ENCODE measurements around the gene OBP2B.
A peak's percentile ranks its signal among the peaks of the same experiment; 100 is the strongest.
"Not testable (repeated sequence)": the region's sequence is repeated elsewhere in the genome, so short reads cannot be mapped to it uniquely, and the experiment has no call there.

Gene OBP2B

GRCh38 chr9:133205996-133206931, 2.8 kb downstream of the OBP2B start:
- intact Hi-C loops (cut with DNase I): no loop called here
- peak in 1 of 42 donors; percentile 32 for DNase-seq

DNA sequence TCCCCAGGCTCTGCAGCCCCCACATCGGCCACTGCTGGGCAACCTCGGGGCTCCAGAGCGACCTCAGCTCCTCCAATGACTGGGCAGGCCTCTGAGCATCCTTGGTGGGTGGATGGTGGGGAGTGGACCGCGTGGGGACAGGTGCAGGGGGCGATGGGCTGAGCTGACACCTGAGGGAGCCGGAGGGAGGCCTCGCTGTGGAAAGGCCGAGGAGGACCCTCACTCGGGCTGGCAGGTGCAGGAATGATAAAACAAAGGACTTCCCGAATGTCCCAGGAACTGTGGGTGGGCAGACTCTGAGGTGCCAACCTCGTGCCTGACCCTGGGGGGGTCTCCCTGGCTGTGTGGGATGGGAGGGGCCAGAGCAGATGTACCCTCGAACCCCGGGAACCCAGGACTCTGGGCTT, 3.6 kb downstream of the OBP2B start:
- intact Hi-C loops (cut with DNase I): not testable (repeated sequence)

GRCh38 chr9:133204993-133205336, 4.1 kb downstream of the OBP2B start:
- intact Hi-C loops (cut with DNase I): no loop called here
- DNase-seq: no peak

More for the DNA sequence above, 3.6 kb downstream of the OBP2B start:
- DNase-seq: not testable (repeated sequence)

- intact Hi-C loops (cut with DNase I): no loop called here
- DNase-seq: peak in 1 of 42 donors; percentile 10
These were observed 4.6 kb downstream of the OBP2B start for GRCh38 chr9:133204335-133204992.

- DNase-seq: no peak
- intact Hi-C loops (cut with DNase I): no loop called here
These were observed 5.5 kb downstream of the OBP2B start for GRCh38 chr9:133203506-133204075.

DNA sequence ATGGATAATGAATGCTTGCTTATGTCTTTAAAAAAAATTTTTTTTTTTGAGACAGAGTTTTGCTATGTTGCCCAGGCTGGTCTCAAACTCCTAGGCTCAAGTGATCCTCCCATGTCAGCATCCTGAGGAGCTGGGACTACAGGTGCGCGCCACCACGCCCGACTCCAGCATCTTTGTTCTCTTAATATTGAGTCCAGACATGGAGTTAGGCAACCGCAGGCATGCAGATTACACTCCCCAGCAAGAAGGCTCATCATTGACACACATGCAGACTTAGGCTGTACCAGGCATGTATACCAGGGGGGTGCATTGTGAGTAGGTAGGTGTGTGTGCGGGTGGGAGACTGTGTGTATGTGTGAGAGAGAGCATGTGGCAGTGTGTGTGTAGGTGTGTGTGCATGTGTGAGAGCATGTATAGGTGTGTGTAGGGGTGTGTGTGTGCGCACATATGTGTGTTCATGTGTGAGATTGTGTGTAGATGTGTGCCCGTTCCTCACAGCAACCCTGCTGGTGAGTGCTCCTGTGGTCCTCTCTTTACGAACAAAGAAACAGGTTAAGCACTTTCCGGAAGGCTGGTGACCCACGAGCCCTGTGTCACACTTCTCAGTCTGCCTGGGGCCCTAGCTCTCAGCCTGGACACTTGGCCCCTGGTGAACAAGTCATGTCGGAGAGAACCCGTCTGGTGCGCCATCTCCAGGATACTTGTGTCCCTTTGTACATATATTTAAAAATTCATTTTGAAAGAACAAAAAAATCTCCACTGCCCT, 6.2 kb downstream of the OBP2B start:
- DNase-seq: peak in 1 of 42 donors; percentile 37

DNA sequence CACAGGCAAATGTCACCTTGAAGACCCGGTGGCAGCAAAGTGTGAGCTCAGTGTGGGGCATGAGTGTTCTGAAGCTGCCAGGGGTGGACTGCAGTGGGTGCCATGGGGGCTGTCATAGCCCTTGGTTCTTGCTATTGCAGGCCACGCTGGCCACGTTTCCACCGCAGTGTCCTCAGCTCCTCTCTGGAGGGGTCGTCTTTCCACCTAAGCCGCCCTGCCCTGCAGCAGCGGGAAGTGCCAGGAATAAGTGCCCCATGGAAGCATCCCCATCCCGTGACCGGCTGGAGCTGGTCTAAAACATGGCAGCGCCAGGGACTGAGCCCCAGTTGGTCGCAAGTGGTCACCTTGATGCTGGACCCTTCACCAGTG, 6.9 kb downstream of the OBP2B start:
- intact Hi-C loops (cut with DNase I): no loop called here
- DNase-seq: no peak

More for the DNA sequence above, 6.2 kb downstream of the OBP2B start:
- intact Hi-C loops (cut with DNase I): no loop called here

- intact Hi-C loops (cut with DNase I): no loop called here
- DNase-seq: no peak
These were observed 7.5 kb downstream of the OBP2B start for GRCh38 chr9:133201424-133202144.

DNA sequence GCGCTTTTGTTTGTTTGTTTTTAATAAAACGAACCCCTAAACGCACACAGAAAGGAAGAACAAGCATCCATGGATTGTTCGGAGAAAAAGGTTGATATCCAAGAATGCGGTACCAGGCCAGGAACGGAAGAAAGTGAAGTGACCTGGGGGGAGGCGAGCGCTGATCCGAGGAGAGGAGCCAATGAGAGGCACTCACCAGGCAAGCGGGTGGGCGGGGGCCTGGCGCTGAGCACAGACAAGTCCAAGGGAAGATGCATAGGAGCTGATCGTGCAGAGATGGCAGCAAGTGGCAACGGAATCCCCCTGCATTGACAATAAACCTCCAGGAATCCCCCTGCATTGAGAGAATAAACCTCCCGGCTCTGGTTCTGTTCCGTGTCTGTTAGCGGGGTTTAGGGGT, 8.4 kb downstream of the OBP2B start:
- DNase-seq: no peak
- intact Hi-C loops (cut with DNase I): no loop called here

DNA sequence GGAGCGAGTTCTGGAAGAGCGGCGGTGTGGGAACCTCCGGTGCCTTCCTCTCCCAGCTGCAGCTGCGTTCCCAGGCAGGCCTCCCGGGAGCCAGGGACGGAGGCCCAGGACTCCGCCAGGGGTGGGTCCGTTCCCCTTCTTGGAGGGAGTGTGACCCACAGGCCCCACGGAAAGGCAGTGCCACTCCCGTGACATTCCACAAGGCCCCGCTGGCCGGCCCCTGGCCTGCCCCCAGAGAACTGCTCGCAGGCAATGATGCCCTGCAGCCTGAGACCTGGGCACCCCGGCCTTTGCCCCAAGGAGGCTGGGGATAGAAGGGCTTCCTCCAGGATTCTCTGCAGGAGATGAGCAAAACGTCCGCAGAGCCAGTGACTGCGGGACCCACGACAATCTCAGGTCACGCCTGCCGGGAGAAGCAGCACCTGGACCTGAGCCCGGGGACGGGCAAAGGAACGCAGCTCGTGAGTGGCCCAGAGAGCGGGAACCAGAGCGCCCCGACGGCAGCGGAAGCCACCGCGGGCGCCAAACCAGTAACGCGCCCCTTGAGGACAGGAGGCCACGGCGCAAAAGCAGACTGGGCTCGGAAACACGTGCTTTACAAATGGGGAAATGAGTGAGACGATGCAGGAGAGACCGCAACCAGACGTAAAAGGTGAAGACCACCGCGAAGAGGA, 9.3 kb downstream of the OBP2B start:
- peak in 16 of 42 donors; percentile 7 to 57 (median 39) for DNase-seq
- intact Hi-C loops (cut with DNase I): no loop called here

DNA sequence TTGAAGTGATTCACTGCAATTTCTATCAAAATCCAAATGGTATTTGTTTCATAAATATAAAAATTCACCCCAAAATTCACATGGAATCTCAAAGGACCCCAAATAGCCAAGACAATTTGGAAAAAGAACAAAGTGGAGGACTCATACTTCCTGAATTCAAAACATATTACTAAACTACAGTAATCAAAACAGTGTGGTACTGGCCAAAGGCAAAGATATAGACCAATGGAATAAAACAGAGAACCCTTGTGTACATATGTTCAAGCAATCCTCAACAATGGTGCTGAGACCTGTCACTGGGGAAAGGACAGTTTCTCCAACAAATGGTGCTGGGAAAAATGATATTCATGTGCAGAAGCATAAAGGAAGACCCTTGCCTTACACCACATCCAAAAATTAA, 14.0 kb downstream of the OBP2B start:
- no peak for DNase-seq
- intact Hi-C loops (cut with DNase I): no loop called here

GRCh38 chr9:133194597-133194996, 14.5 kb downstream of the OBP2B start:
- DNase-seq: no peak
- intact Hi-C loops (cut with DNase I): no loop called here

- intact Hi-C loops (cut with DNase I): no loop called here
- DNase-seq: no peak
These were observed 17.1 kb downstream of the OBP2B start for GRCh38 chr9:133191989-133192388.

DNA sequence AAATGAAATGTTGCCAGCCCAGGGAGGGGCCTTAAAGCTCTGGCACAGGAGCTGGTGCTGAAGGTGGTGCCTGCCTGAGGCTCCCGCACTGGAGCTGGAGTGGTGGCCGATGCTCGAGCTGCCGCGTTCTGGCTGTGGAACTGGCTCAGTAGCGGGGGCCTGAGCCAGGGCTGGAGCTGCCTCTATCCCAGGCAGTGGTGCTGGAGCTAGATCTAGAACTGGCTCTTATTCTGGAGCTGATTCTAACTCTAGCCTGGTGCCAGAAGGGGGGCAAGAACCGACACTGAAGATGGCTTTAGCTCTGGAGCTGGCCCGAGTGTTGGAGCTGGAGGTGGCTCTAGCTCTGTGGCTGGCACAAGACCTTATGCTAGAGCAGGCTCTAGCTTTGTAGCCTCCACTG, 19.2 kb downstream of the OBP2B start:
- peak in 1 of 42 donors; percentile 7 for DNase-seq

GRCh38 chr9:133188843-133189180, 20.2 kb downstream of the OBP2B start:
- DNase-seq: peak in 1 of 42 donors; percentile 5

More for the DNA sequence above, 19.2 kb downstream of the OBP2B start:
- intact Hi-C loops (cut with DNase I): loop anchor here (5.0 kb wide), 1 partner anchor 297 kb away; no protein-coding TSS in a partner anchor

DNA sequence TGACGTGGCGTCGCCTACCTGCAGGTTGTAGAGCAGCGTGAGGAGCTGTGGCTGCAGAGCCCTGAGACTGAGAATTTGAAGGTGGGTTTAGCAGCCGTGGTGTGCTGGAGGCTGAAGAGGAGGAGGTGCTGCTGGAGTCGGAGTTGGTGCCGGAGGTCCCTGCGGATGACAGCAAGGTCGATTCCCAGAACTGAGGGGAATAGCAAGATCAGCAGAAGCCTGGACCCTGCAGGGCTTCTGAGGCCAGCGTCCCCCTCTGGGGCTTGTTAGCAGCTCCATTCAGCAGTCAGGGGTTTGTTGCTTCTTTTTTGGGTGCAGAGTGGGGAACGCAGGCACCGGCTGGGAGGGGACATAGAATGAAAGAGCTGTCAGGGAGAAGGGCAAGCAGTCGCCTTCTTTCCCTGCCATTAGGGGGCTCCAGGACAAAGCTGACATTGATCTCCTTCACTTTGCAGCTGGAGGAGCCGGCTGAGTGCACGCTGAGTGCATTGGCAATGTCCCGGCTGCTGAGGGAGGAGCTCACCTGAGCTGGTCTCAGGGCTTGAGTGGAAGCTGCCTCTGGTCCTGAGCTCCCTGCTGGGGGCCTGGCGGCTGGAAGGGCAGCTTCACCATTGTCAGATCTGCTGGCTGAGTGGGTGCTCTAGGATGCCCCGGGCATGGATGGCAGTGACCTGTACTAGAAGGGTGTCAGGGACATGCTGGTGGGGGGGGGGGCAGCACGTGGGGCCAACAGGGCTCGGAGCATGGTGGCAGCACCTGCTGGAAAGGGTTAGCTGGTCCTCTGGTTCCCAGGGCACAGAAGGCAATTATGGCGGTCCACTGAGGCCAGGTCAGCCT, 20.8 kb downstream of the OBP2B start:
- DNase-seq: peak in 16 of 42 donors; percentile 19 to 54 (median 27)
- intact Hi-C loops (cut with DNase I): loop anchor here (5.0 kb wide), 1 partner anchor 299 kb away; no protein-coding TSS in a partner anchor

More at GRCh38 chr9:133188843-133189180, 20.2 kb downstream of the OBP2B start:
- intact Hi-C loops (cut with DNase I): loop anchor here (5.0 kb wide), 1 partner anchor 298 kb away; no protein-coding TSS in a partner anchor

GRCh38 chr9:133187561-133188005, 21.5 kb downstream of the OBP2B start:
- DNase-seq: peak in 1 of 42 donors; percentile 9
- intact Hi-C loops (cut with DNase I): loop anchor here (5.0 kb wide), 1 partner anchor 300 kb away; no protein-coding TSS in a partner anchor

Measured in head of caudate nucleus (tissue), 42 donors.